HepG2 (cell line): ENCODE results near the gene ICE1.

Experiments used
- SSRP1 ChIP-seq: IDR thresholded peaks from 2 replicates; pipeline ENCODE4 v1.6.1; 2016; ENCODE audit warnings: control low read depth
- ZNF713 ChIP-seq: sonication (generic); formaldehyde crosslinking; IDR thresholded peaks from 2 replicates; pipeline ENCODE4 v1.4.0; 2020; ENCODE audit warnings: mild to moderate bottlenecking, missing genetic modification reagents
- ZNF841 ChIP-seq: sonication (generic); formaldehyde crosslinking; IDR thresholded peaks from 2 replicates; pipeline ENCODE4 v1.8.1; 2023; ENCODE audit warnings: missing genetic modification reagents, borderline replicate concordance

DNA sequence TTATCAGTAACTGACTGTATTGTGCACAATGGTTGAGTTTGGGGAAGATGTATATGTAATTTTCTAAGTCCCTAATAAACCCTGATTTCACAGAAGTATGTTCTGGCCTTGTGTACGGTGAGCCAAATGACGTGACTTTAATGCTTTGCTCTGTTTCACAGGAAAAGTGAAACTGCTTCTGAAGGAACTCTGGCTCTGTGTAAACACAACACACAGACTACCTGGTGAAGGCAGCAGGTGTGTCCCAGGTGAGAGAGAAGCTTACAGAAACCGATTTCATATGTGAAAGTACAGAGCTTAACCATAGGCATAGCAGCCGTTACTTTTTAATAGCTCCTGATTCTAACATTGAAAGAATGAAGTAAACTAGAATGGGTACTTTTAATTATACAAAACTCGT, 31.9 kb downstream of the ICE1 start:
- TF ChIP-seq ZNF713 (CRISPR knock-in tag) (no peak), SSRP1 (CRISPR knock-in tag) (no peak), ZNF841 (CRISPR knock-in tag) (no peak)
